ENCODE data around the gene PAIP2B.

The PAIP2B gene

GRCh38 chr2:71150082-71150816 lies 76.7 kb downstream of the PAIP2B start:
- DNase-seq = no peak

- DNase-seq = no peak
Measured at GRCh38 chr2:71148506-71149063, 78.3 kb downstream of the PAIP2B start.

- DNase-seq = no peak
Measured at GRCh38 chr2:71143782-71144181, 83.1 kb downstream of the PAIP2B start.

DNA sequence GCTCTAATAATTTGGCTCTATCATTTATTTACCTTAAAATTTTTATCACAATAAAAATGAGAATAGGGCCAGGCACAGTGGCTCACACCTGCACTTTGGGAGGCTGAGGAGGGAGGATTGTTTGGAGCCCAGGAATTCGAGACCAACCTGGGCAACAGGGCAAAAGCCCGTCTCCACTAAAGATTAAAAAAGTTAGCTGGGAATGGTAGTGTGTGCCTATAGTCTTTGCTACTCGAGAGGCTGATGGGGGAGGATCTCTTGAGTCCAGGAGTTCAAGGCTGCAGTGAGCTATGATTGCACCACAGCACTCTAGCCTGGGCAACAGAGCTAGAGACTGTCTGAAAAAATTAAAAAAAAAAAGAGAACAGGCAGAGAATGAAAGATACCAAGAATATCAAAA lies 90.7 kb downstream of the PAIP2B start:
- no peak for DNase-seq

- DNase-seq = no peak
Measured at GRCh38 chr2:71133603-71134002, 93.3 kb downstream of the PAIP2B start.

Data from midbrain (tissue), 1 donor.